ENCODE measurements around the gene GPR34.
"Not testable (repeated sequence)": the region's sequence is repeated elsewhere in the genome, so short reads cannot be mapped to it uniquely, and the experiment has no call there.

The GPR34 gene

DNA sequence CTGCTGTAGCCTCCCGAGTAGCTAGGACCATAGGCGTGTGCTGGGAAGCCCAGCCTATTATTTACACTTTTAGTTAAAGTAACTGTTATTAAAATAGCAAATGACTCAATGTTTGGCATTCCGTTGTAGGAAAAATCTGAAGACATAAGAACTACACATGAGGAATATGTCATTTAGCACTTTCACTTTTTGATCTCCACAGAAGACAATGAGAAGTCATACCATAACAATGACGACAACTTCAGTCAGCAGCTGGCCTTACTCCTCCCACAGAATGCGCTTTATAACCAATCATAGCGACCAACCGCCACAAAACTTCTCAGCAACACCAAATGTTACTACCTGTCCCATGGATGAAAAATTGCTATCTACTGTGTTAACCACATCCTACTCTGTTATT lies 6.7 kb downstream of the GPR34 start:
- DNase-seq (ENCODE audit: low spot score): no peak

DNA sequence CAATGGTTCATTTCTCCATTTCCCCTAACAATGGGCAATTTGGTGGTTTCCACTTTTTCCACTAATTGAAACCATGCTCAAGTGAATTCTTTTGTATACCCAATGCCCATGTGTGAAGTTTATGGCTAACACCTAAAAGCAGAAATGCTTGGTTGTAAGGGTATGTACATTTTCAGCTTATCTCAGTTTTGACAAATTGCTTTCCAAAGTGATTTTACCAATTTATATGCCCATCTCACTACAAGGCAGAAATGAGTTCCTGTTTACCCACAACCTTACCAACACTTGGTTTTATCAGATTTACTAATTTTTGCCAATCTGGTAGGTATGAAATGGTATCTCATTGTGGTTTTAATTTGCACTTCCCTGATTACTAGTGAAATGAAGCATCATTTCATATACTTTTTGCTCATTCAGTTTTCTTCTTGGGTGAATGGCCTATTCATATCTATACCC lies 14.8 kb downstream of the GPR34 start:
- no peak for DNase-seq (ENCODE audit: low spot score)

DNA sequence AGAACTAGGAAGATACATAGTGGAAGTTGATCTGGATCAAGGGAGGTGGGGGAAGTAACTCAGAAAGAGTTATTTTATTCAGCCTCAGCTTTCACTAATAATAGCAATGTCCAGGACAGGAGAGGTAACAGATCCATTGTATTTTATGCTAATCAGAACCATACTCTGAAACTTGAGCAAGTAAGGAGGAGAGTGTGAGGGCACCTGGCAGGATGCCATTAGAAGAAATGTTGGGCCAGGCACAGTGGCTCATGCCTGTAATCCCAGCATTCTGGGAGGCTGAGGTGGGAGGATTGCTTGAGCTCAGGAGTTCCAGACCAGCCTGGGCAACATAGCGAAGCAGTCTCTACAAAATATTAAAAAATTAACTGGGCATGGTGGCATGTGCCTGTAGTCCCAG lies 16.3 kb downstream of the GPR34 start:
- no peak for DNase-seq (ENCODE audit: low spot score)

DNA sequence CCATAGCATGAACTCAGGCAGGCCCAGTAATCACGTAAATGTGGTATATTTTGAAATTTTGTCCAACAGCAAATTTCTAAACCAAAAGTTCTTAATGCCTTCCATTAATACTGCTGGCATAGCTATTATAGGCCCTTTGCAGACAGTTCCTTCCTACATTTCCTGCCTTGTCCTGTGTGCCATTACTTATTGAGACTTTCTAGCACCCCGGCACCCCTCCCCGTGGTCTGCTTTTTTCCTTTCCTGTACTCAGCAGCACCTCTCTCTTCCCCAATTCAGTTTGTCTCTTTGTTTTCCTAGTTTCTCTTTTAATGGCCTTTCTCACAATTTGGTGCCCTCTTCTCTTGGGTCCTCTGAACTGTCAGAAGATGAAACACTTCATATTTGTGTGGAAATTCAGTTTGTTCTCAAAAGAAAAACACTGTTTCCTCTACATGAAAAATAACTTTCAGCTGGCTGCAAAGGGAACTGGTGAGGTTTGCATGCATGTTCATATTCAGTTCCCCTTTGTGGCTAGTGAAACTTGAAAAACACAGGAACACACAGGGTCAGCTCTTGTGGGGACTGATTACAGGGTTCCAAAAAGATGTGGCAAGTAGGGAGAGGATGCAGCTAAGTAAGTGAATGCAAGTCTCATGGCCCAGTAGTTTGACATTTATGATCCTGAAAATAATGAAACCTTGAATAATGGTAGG lies 17.1 kb downstream of the GPR34 start:
- DNase-seq (ENCODE audit: low spot score): no peak

DNA sequence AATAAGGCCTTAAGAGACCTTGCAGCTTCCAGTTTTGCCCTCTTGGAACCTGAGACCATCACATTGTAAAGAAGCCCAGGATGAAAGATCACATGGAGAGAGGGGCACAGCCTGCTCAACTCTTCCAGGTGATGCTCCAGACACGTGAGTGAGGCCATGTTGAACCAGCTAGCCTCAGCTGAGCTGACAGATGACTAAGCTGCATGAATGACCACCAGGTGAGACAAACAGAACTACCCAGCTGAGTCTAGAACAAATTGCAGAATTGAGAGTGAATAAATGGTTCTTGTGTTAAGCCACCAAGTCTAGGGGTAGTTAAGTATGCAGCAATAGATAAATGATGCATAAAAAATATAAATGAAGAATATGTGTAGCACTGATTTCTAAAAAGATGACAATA lies 18.4 kb downstream of the GPR34 start:
- DNase-seq (ENCODE audit: low spot score): no peak

DNA sequence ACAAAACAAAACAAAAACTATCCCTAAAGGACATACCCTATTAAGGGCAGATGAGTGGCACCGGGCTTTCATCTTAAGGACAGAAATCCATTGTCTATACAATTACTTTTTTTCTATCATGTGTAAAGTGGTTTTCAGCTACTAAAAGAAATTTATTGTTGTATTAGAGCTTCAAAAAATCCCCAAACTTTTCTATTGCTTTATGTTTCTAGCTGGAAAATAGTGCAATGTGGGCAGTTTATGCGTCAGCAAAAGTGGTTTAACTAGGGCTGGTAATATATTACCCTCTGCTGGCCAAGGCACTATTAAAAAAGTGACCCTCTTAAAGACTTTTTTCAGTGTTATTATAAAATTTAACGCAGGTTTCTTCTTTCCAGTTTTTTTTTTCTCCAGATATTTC lies 19.7 kb downstream of the GPR34 start:
- DNase-seq (ENCODE audit: low spot score): no peak

DNA sequence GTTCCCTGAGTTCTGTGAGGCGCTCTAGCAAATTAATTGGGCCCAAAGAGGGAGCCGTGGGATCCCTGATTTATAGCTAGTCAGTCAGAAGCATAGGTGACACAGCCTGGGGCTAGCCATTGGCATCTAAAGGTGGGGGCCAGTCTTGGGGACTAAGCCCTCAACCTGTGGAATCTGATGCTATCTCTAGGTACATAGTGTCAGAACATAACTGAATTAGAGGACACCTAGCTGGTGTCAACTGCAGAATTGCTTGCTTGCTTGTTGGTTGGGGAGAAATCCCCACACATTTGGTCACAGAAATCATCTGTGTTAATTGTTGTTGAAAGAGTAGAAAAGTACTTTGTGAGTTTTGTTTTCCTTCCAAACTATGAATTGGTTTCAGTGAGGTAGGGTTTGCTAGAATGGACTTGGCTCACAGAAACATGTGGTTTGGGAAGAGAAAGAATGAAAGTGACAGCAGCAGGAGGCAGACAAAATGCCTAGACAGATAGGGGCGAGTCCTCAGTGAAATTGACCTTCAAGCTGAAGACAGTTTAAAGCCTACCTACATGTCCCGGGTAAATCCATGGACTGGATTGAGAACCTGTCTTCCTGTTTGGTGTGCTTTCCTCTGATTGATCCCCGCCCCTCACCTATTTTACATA lies 22.4 kb downstream of the GPR34 start:
- DNase-seq (ENCODE audit: low spot score): no peak

DNA sequence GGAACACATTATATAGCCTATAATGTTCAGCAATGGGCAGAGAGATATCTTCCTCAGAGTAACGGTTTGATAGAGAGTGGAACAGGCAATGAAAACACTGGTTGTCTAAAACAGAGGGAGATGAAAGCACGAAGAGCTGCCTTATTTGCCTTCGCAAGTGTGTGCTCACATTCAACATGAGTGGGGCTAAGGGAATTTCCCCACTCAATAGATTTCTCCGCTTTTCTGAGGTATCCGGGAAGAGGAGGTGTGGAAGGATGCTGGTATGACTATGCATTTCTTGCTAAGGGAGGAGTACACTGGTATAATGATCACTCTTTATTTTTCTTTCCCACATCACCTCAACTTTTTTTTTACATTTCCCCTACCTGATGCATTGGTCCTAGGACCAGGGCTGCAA lies 27.4 kb downstream of the GPR34 start:
- DNase-seq (ENCODE audit: low spot score): no peak

DNA sequence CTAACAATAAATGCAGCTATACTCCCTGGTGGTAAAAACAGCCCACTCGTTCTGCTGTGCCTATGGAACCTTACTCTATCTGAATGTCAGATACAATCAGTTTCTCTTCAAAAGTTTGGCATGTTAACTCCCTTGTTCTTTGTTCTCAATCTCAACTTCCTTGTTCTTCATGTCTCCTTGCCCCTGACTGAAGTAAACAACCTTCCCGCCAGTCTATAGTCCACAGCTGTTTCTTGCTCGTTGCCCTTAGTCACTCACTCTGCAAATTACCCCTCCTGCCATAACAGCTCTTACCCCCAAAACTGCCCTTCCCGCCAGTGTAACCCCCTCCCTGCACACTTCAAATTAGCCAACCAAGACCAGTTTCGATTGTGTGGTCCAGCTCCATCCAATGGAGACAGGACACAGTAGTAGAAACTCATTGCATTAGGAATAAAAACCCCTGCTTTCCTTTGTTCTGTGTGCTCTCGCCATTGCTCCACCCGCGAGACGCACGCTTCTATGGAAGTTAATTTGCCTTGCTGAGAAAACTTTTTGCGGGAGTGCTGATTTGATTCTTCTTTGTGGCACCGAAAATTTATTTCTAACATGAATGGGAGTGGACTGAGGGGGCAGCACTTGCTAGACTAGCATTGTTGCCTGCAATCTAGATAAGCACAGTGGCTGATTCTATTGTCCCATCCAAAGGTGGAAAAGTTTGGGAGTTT lies 28.1 kb downstream of the GPR34 start:
- no peak for DNase-seq (ENCODE audit: low spot score)

DNA sequence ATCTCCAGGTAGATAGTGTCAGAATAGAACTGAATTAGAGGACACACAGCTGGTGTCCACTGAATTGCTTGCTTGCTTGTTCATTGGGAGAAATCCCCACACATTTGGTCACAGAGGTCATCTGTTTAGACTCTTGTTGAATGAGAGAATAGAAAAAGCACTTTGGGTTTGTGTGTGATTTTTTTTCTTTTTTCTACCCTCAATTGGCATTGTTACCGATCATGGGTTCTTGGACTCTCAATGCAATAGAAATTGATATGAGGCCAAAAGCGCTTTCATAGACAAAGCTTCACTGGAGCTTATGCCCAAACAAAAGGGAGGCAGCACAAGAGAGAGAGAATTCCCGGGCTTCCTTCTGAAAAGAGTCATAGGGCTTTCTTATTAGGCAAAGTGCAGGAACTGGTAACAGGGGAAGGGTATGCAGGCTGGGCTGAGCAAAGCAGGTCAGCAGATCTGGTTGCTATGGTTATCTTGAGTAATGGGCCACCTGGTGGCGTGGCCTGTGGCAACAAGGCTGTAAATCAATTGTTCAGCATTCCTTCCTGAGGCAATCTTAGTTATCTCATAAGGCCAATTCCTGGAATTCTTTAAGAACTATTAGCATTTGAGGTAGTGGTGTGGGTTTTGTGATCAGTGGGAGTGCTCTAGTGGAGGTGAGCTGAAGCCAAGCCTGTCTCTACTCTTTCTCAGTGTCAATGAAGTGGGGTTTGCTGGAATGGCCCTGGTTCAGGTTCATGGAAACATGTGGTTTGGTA lies 29.9 kb downstream of the GPR34 start:
- no peak for DNase-seq (ENCODE audit: low spot score)

DNA sequence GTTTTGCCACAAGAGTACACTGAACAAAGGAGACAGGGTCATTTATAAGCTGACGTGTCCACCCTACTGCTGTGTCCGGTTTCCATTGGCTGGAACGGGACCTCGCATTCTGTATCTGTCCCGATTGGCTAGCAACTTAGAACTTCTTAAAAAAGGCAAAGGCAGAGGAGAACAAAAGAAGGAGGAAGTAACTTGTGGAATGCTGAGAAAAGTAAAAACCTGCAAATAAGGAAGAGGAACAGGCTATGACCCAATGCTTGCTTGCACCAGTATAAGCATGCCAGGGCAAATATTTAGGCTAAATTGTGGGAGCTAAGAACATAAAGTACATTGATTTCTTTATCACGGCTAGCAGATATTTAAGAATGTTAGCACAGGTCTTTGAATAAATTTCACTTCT lies 30.8 kb downstream of the GPR34 start:
- not testable (repeated sequence) for DNase-seq (ENCODE audit: low spot score)

DNA sequence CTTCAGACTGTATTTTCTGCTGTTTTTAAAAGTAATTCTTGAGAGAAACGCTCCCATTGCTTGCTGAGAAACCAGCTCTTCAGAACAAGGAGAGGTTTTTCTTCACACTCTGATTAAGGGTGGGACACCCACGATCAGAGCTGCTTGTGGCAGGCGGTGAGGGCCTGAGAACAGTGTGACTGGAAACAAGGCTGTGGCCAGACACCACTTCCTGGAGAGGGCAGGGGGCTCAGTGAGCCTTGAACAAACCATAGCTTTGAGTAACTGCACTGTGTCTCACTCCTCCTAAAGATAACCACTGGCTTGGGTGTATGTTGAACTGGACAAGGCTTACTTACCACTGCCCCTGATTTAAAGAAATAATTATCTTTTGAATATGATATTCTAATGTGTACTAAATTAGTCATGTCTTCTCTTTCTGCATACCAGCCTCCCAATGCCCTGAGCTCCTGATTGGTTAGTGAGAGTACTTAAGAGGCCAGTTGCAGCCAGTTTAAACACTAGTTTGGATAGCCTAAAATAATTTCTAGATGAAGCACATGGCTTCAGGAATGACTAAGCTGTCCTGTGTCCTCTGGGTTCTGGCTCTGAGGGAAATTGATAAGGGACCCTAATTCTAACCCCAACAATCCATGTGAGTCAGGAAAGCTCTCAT lies 31.5 kb downstream of the GPR34 start:
- no peak for DNase-seq (ENCODE audit: low spot score)

DNA sequence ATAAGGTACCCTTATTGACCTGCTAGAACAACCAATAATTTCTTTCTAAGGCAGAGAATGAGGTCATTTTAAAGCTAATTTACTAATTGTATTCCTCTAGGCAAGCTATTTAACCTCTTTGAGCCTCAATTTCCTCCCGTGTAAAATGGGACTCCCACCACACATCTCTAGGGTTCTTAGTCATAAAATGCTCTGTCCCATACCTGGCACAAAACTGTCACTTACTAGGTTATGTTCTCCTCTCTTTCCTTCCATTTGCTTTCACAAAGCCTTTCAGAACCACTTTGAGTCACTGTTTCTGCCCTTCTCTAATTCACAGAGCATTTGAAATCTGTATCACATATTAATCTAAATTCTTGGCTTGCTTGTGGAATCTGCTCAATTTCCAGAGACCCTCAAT lies 32.8 kb downstream of the GPR34 start:
- no peak for DNase-seq (ENCODE audit: low spot score)

DNA sequence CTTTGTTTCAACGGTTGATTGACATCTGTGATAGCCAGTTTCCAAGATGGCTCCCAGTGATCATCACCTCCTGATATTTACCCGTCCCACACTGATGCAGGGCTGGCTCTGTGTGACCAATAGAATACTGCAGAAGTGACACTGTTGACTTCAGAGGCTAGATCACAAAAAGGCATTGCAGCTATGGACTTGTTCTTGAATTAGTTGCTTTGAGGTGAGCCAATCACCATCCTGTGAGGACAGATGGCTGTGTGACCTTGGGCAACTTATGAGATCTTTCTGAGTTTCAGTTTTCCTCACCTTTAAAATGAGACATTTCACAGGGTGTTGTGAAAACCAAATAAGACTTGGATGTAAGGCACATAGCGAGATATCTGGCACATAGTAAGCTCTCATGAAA lies 33.4 kb downstream of the GPR34 start:
- no peak for DNase-seq (ENCODE audit: low spot score)

DNA sequence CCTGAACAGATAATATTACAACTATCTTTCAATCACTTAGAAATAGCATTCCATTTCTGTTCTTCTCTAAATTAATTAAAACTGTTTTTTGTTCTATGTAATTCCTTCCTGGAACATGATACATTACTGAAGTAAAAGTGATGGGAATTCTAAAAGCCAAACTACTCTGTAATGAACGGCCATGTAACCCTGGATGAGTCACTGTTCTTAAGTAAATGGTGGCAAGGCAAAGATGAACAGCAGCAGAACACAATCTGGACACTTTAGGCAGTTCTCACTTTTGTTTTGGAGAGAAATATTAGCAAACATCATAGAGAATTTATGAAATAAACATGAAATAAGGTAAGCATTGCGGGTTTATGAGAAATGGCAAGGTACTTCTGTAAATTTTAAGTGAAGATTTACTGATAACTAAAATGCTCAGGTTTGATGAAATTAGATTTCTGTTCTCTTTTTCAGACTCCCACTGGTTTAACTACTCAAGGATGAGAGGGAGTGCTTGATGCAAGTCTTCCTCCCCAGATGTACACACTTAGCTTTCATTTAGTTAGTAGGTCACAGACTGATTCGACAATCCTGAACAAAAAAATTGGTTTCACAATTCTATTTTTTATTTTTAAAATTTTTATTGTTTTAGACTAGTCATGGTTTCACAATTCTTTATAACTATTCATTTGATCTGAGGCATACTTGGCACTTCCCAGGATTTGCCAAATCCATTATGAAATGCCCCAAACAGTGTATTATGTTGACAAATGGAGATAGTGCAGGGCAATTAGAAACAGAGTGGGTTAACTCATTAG lies 34.2 kb downstream of the GPR34 start:
- no peak for DNase-seq (ENCODE audit: low spot score)

DNA sequence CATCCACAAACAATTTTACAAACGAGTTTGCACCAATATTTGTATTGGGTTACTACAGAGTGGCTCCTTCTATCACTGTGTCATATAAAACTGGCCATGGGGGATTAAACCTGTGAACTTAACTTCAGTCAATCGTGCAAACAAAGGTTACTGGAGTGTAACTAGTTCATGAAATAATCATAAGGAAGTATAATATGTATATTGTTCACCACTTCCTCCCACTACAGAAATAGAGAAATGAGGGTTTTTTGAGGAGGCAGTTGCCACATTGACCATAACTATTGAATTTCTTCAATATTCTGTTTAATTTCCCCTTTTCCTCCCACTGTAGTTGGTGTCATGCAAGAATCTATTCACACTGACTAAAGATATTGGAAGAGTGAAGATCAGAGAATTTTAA lies 35.1 kb downstream of the GPR34 start, which contains the start of gene GPR82:
Gene GPR82 (plus strand): TSS at position 356 of the 400 bp plus-strand sequence. CDS start 2,846 bp downstream, outside the sequence.
- no peak for DNase-seq (ENCODE audit: low spot score)

DNA sequence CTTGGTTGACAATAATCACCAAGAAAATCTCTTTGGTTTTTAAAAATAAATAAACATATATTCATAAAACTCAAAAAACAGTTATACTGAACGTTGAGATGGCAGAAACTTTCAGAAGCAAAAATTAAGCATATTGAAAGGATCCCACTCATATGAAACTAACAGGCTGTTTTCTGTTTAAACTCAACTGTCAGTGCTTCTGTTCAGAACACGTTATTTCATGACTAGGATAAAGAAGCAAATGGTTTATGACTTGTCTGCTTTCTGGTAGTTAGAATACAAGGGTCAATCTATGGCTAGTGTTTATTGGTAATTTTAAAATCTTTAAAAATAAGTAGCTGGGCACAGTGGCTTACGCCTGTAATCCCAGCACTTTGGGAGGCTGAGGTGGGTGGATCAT lies 39.4 kb downstream of the GPR34 start:
- DNase-seq (ENCODE audit: low spot score): no peak

DNA sequence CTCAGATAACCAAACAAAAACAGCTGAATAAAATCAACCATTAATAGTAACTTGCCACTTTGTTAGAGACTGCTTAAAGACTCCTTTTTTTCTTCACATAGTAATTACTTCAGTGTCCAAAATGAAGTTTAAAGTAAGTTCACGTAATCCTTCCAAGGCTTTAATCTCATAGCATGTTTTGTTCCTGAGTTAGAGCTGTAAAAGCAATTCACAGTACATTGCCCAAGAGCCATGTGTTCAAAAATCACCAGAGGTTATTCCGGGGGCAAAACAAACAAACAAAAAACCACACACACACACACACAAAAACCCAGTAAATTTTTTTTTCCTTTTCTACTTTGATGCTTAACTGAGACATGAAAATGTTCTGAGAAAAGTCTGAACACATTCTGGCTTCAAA lies 41.3 kb downstream of the GPR34 start:
- DNase-seq (ENCODE audit: low spot score): no peak

DNA sequence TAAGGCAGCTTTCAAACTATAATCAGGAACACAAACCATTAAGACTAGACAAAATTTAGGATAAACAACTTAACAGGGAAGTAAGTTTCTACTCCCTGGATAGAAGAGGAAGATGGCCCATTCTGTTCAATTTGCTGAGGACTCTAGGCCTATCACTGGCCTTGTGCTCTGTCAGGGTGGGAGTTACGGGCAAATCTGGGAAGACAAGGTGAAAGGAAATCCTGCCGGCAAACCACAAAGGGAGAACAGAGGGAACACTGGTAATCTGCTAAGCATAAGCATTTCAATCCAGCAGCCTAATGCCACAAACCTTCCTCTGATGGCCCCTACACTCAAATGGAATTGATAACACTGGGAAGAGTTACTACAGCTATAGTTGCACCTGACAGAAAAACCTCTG lies 43.5 kb downstream of the GPR34 start:
- no peak for DNase-seq (ENCODE audit: low spot score)

DNA sequence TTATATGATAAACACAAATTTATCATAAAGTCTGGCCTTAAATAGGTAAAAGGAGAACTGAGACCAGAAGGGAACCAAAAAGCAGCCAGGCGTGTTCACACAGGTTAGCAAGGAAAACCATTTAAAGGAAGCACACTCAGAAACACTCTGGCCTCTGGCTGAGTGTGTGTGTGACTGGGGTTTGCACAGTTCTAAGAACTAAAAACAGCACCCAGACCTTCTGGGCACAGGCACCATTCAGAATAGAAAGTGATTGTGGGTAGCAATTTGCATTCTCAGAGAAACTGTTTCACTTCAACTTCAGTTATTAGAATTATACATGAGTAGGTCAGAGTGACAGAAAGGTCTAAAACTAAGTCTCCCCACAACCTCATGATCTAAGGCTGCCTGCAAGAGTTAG lies 45.2 kb downstream of the GPR34 start:
- no peak for DNase-seq (ENCODE audit: low spot score)

DNA sequence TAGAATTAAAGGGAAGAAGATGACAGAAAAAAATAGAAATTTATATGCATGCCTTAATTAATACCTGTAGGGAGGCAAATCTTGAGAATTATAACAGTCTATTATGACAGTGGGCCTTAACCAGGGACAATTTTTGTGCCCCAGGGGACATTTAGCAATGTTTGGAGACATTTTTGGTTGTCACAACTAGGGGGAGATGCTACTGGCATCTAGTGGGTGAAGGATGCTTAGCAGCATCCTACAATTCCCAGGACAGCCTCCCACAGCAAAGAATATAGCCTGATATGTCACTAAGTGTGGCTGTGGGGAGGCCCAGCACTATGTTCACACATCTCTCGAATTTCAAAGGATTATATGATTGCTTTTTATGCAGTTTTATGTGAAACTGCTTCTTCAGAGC lies 45.8 kb downstream of the GPR34 start:
- DNase-seq (ENCODE audit: low spot score): no peak

Measured in HuH-7 (cell line).